Activated T-helper 1 cell treated with anti-CD3 and anti-CD28 coated beads, Interleukin-2, amount 50 U/mL, for 16 hours (primary cell): ENCODE data around the gene FILIP1L.

Experiments used
- DNase-seq, 2 donors: peaks; one replicate each; pipeline ENCODE4 v3.0.0-alpha.2; 2020; ENCODE audit warnings: low read depth in 1 of 2, low spot score in 1 of 2

The FILIP1L gene

GRCh38 chr3:100114413-100115030, at the start of gene FILIP1L:
FILIP1L (minus strand) TSS chr3:100114501.
- no peak for DNase-seq

GRCh38 chr3:100163787-100164186, 49.5 kb upstream of the FILIP1L start:
- DNase-seq, result no peak

- DNase-seq, result no peak
These were observed 46.2 kb upstream of the FILIP1L start for GRCh38 chr3:100160521-100160920.

DNA sequence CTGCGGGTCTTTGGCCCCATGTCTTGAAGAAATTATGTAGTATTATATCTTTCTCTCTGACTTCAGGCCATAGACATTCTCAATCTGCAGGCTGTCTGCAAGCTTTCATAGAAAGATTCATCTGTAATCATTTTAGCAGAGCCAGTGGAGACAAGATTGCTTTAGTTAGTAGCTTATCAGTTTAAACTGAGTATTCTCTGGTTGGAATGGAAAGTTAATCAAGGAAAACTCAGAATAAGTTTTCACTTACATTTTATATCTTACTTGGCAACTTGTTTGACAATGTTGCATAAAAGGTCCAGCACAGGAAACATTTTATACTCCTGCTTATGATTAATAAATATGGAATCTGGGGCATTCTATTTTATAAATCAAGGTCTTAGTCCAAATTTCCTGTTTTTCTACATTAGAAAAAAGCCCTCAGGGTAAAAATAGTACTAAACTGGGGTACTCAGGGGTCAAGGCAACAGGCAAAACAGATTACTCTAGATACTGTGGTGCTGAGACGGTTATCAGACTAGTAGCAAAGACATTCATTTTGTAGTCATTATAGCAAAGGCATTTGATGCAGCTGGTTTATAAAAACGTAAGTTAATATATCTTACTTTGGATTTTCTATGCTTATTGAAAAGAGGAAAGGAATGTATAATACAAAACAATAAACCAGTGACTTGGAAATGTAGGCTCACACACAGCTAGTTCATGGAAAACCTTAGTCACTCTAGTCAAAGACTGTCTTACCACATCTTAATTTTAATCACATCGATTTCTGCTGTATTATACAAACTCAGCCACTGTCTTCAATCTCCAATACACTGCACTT, 45.2 kb upstream of the FILIP1L start:
- DNase-seq, result no peak

DNA sequence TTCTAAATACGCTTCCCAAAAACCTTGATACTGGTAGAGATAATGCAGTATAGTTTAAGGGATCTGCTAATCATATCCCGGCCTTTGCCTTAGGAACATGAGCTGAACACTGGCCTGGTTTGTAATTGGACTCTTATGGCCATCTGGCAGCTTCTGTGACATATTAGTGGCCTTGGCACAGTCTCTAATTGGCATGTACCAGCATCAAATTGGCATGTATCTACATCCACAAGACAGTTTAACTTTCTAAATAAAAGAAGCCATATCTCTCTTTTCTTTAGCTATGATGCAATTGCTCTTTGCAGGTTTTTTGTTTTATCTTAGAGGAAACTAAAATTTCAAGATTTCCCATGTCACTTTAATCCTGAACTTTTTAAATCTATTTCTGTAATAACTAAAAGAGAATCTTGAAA, 44.6 kb upstream of the FILIP1L start:
- DNase-seq, result no peak

- DNase-seq, result no peak
These were observed 43.4 kb upstream of the FILIP1L start for GRCh38 chr3:100157685-100158084.

DNA sequence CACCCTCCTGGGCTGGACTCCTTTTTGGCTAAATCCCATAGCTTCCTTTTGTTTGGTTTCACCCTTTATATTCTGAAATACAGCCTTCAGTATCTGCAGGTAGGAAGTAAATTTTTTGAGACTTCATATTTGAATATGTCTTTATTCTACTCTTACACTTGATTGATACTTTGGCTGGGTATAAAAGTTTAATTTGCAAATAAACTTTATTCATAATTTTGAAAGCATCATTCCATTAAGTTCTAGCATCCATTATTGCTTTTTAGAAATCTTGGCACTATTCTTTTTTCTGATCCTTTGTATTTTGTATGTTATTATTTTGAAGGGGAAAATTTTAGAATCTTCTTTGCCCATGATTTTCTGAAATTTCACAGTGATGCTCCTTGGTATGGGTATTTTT, 41.3 kb upstream of the FILIP1L start:
- DNase-seq, result no peak

- no peak for DNase-seq
These were observed 40.8 kb upstream of the FILIP1L start for GRCh38 chr3:100155128-100155527.

GRCh38 chr3:100154171-100154570, 39.9 kb upstream of the FILIP1L start:
- DNase-seq, result no peak

- no peak for DNase-seq
These were observed 36.9 kb upstream of the FILIP1L start for GRCh38 chr3:100151024-100151707.

DNA sequence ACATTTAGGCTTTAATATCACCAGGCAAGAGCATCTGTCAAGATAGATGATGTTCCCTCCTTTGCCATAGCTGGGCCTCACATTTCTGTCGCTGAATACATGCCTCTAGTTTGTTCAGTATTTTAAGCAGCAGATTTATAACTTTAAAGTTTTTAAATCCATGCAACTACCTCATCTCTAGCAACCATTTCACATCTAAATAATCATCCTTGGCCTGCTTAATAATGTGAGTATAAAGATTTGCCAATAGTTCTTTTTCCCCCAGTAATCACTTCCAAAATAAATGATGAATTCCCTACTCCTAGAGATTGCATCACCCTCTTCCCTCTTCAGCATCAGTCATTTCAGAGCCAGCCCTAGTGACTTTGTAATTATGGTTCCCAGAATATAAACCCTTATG, 36.2 kb upstream of the FILIP1L start:
- no peak for DNase-seq

- no peak for DNase-seq
These were observed 35.6 kb upstream of the FILIP1L start for GRCh38 chr3:100149713-100150415.

DNA sequence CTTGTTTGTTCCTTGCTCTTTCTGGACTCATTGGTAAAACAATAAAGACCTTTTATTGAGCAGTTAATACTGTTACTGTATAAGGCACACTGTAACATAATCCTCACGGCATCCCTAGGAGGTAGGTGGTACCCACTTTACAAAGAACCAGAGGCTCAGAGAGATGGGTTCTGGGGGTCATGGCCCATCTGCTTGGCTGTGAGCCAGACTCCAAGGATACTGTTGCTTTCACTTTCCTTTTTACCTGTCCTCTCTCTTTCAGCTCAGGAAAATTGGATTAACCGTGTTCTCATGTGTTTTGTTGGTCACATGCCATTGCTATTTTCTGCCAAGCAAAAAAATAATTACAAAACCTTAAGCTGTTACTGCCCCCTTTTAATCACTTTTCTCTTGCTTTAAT, 34.8 kb upstream of the FILIP1L start:
- no peak for DNase-seq

- no peak for DNase-seq
These were observed 30.1 kb upstream of the FILIP1L start for GRCh38 chr3:100144255-100144866.

DNA sequence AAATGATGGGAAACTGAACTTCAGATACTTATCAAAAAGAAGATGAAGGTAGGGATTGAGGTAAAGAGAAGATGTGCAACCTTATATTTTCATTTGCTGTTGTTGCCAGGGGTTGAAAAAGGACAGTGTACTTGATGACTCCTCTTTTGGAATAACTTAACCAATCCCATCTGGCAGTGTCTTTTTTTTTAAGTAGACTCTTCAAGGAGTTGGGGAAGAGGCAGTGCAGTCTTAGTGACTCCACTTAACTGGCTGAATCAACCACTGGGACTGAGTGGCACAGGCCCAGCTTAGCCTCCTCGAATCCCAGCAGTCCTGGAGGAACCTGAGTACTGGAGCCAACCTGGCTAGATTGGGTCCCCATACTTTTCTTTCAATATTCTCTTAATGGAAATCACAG, 27.3 kb upstream of the FILIP1L start:
- no peak for DNase-seq

GRCh38 chr3:100140976-100141375, 26.7 kb upstream of the FILIP1L start:
- DNase-seq, result no peak

GRCh38 chr3:100136921-100137320, 22.6 kb upstream of the FILIP1L start:
- no peak for DNase-seq

DNA sequence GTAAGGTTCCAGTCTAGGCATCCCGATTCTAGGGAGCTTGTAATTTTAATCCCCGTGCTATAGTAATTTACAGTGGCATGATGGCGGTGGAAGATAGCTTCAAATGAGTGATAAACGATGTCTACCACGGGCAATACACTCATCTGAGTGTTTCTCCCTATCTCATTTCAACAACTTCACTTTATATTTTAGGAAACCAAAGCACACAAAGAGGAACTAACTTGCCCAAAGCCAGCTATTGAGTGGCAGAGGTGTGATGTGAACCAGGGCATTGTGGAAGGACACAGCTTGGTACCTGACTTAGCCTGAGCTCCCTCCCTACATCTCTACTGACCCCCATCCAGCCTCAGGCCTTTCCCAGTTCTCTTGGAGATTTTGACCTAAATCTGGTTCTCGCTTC, 16.9 kb upstream of the FILIP1L start:
- DNase-seq, result no peak

GRCh38 chr3:100129941-100130340, 15.6 kb upstream of the FILIP1L start:
- no peak for DNase-seq

GRCh38 chr3:100128565-100128964, 14.3 kb upstream of the FILIP1L start:
- DNase-seq, result no peak

GRCh38 chr3:100127792-100128191, 13.5 kb upstream of the FILIP1L start:
- DNase-seq, result no peak
